ENCODE data around the gene TRAF2. TPM values are rescaled to one million over a fixed set of nuclear protein-coding genes. Genes with fewer than 3 reads are reported as not detected.
A peak's percentile ranks its signal among the peaks of the same experiment; 100 is the strongest.

The TRAF2 gene
- total and polyA plus RNA-seq, 2 of the 13 experiments (the other 11 are each of a cell fraction or from before 2014, with no cell fraction given) = 12.4 to 13.6 TPM

DNA sequence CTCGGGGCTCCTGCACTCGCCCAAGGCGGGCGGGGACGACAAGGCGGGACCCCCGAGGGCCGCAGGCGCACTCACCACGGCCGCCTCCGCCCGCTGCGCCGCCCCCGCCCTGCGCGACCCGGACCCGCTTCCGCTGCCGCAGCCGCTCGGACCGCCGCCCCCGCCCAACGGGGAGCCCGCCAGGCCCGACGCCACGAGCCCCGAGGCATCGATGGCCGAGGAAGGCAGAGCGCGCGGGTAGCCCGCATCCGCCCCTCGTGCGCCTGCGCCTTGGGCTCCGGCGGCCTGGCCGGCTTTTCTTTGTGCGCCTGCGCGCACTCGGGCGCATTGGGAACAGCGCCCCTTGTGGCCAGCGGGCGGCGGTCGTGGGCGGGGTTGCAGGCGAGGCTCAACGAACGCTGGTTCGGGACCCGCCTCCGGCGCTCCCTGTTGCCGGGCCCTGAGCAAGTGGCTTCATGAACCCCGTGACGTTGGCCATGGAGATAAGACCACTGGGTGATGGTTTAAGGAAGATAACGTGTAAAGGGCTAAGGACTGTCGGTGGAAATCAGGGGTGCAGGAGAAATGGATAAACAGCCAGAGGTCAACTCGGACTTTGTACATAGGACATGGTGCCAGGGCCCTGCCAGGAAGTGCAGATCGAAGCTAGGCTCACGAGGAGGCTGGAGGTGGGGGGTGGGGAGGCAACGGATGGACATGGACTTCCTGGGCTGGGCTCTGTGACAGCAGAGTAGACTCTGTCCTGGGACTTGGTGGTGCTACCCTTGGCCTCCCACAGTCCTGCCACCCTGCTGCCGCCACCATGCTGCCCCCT lies 58.4 kb downstream of the TRAF2 start, which contains the start of the genes C8G and FBXW5 (continued):
- TF ChIP-seq, protein P1, sequence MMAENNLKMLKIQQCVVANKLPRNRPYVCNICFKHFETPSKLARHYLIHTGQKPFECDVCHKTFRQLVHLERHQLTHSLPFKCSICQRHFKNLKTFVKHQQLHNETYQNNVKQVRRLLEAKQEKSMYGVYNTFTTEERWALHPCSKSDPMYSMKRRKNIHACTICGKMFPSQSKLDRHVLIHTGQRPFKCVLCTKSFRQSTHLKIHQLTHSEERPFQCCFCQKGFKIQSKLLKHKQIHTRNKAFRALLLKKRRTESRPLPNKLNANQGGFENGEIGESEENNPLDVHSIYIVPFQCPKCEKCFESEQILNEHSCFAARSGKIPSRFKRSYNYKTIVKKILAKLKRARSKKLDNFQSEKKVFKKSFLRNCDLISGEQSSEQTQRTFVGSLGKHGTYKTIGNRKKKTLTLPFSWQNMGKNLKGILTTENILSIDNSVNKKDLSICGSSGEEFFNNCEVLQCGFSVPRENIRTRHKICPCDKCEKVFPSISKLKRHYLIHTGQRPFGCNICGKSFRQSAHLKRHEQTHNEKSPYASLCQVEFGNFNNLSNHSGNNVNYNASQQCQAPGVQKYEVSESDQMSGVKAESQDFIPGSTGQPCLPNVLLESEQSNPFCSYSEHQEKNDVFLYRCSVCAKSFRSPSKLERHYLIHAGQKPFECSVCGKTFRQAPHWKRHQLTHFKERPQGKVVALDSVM (CRISPR knock-in tag; IDR thresholded peaks at IDR 0.05) = no peak
- TF ChIP-seq THYN1 (CRISPR knock-in tag; IDR thresholded peaks at IDR 0.05; ENCODE audit: borderline replicate concordance, low read depth) (no peak), ADNP (CRISPR knock-in tag; IDR thresholded peaks at IDR 0.05) (peak; percentile 89), NR3C1 (CRISPR knock-in tag; IDR thresholded peaks at IDR 0.05) (no peak), ZNF850 (CRISPR knock-in tag; conservative IDR thresholded peaks at IDR 0.05) (0 out of 2 replicates have a peak, but pooled peaks have one; percentile 40), RXRA (CRISPR knock-in tag; IDR thresholded peaks at IDR 0.05) (no peak), ATF1 (CRISPR knock-in tag; IDR thresholded peaks at IDR 0.05) (no peak), ZNF34 (CRISPR knock-in tag; IDR thresholded peaks at IDR 0.05; ENCODE audit: borderline replicate concordance) (no peak), KDM3A (CRISPR knock-in tag; IDR thresholded peaks at IDR 0.05; ENCODE audit: low read depth) (0 out of 2 replicates have a peak, but pooled peaks have one; percentile 44), NR2C2 (CRISPR knock-in tag; IDR thresholded peaks at IDR 0.05; ENCODE audit: borderline replicate concordance) (peak; percentile 90), PHF20 (CRISPR knock-in tag; IDR thresholded peaks at IDR 0.05) (peak; percentile 54; the same call in 1 of the 2 replicates)
- TF ChIP-seq, protein P2, sequence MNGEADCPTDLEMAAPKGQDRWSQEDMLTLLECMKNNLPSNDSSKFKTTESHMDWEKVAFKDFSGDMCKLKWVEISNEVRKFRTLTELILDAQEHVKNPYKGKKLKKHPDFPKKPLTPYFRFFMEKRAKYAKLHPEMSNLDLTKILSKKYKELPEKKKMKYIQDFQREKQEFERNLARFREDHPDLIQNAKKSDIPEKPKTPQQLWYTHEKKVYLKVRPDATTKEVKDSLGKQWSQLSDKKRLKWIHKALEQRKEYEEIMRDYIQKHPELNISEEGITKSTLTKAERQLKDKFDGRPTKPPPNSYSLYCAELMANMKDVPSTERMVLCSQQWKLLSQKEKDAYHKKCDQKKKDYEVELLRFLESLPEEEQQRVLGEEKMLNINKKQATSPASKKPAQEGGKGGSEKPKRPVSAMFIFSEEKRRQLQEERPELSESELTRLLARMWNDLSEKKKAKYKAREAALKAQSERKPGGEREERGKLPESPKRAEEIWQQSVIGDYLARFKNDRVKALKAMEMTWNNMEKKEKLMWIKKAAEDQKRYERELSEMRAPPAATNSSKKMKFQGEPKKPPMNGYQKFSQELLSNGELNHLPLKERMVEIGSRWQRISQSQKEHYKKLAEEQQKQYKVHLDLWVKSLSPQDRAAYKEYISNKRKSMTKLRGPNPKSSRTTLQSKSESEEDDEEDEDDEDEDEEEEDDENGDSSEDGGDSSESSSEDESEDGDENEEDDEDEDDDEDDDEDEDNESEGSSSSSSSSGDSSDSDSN (CRISPR knock-in tag; IDR thresholded peaks at IDR 0.05) = no peak
- TF ChIP-seq, protein P3, sequence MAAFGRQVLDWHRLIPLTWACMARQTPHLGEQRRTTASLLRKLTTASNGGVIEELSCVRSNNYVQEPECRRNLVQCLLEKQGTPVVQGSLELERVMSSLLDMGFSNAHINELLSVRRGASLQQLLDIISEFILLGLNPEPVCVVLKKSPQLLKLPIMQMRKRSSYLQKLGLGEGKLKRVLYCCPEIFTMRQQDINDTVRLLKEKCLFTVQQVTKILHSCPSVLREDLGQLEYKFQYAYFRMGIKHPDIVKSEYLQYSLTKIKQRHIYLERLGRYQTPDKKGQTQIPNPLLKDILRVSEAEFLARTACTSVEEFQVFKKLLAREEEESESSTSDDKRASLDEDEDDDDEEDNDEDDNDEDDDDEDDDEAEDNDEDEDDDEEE (CRISPR knock-in tag; IDR thresholded peaks at IDR 0.05) = no peak
- TF ChIP-seq, protein P4, sequence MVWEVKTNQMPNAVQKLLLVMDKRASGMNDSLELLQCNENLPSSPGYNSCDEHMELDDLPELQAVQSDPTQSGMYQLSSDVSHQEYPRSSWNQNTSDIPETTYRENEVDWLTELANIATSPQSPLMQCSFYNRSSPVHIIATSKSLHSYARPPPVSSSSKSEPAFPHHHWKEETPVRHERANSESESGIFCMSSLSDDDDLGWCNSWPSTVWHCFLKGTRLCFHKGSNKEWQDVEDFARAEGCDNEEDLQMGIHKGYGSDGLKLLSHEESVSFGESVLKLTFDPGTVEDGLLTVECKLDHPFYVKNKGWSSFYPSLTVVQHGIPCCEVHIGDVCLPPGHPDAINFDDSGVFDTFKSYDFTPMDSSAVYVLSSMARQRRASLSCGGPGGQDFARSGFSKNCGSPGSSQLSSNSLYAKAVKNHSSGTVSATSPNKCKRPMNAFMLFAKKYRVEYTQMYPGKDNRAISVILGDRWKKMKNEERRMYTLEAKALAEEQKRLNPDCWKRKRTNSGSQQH (CRISPR knock-in tag; IDR thresholded peaks at IDR 0.05; ENCODE audit: low read depth) = no peak; the same call in 1 of the 2 replicates
- TF ChIP-seq, protein P5, sequence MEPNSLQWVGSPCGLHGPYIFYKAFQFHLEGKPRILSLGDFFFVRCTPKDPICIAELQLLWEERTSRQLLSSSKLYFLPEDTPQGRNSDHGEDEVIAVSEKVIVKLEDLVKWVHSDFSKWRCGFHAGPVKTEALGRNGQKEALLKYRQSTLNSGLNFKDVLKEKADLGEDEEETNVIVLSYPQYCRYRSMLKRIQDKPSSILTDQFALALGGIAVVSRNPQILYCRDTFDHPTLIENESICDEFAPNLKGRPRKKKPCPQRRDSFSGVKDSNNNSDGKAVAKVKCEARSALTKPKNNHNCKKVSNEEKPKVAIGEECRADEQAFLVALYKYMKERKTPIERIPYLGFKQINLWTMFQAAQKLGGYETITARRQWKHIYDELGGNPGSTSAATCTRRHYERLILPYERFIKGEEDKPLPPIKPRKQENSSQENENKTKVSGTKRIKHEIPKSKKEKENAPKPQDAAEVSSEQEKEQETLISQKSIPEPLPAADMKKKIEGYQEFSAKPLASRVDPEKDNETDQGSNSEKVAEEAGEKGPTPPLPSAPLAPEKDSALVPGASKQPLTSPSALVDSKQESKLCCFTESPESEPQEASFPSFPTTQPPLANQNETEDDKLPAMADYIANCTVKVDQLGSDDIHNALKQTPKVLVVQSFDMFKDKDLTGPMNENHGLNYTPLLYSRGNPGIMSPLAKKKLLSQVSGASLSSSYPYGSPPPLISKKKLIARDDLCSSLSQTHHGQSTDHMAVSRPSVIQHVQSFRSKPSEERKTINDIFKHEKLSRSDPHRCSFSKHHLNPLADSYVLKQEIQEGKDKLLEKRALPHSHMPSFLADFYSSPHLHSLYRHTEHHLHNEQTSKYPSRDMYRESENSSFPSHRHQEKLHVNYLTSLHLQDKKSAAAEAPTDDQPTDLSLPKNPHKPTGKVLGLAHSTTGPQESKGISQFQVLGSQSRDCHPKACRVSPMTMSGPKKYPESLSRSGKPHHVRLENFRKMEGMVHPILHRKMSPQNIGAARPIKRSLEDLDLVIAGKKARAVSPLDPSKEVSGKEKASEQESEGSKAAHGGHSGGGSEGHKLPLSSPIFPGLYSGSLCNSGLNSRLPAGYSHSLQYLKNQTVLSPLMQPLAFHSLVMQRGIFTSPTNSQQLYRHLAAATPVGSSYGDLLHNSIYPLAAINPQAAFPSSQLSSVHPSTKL (CRISPR knock-in tag; IDR thresholded peaks at IDR 0.05) = peak; percentile 24; the same call in 1 of the 2 replicates
- TF ChIP-seq, protein P6, sequence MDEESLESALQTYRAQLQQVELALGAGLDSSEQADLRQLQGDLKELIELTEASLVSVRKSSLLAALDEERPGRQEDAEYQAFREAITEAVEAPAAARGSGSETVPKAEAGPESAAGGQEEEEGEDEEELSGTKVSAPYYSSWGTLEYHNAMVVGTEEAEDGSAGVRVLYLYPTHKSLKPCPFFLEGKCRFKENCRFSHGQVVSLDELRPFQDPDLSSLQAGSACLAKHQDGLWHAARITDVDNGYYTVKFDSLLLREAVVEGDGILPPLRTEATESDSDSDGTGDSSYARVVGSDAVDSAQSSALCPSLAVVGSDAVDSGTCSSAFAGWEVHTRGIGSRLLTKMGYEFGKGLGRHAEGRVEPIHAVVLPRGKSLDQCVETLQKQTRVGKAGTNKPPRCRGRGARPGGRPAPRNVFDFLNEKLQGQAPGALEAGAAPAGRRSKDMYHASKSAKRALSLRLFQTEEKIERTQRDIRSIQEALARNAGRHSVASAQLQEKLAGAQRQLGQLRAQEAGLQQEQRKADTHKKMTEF (CRISPR knock-in tag; IDR thresholded peaks at IDR 0.05) = peak; percentile 76
